GM06990 (cell line): ENCODE measurements around the gene SNAPC4.

Experiments used
- DNase-seq: peaks from one replicate; pipeline ENCODE4 v3.0.0-alpha.2; 2011; ENCODE audit not compliant: insufficient read length; ENCODE audit errors: extremely low read depth
- H3K27me3 ChIP-seq: replicated peaks from 2 replicates; pipeline ENCODE4 v1.6.0; 2011; ENCODE audit warnings: low read length; ENCODE audit not compliant: control insufficient read depth, insufficient read depth
- H3K36me3 ChIP-seq: 2 replicates; pipeline ENCODE4 v1.5.1; 2011; ENCODE audit warnings: low read length; ENCODE audit not compliant: control insufficient read depth, insufficient read depth
- H3K4me3 ChIP-seq: replicated peaks from 2 replicates; pipeline ENCODE4 v1.5.1; 2011; ENCODE audit warnings: low read depth, mild to moderate bottlenecking, control low read depth, low read length
- TF ChIP-seq, protein P1 (sequence below): IDR thresholded peaks from 2 replicates; pipeline ENCODE4 v1.5.1; 2011; ENCODE audit warnings: low read length, control low read depth, mild to moderate bottlenecking, inconsistent platforms; ENCODE audit not compliant: insufficient read depth, poor library complexity, severe bottlenecking

The SNAPC4 gene, protein sequence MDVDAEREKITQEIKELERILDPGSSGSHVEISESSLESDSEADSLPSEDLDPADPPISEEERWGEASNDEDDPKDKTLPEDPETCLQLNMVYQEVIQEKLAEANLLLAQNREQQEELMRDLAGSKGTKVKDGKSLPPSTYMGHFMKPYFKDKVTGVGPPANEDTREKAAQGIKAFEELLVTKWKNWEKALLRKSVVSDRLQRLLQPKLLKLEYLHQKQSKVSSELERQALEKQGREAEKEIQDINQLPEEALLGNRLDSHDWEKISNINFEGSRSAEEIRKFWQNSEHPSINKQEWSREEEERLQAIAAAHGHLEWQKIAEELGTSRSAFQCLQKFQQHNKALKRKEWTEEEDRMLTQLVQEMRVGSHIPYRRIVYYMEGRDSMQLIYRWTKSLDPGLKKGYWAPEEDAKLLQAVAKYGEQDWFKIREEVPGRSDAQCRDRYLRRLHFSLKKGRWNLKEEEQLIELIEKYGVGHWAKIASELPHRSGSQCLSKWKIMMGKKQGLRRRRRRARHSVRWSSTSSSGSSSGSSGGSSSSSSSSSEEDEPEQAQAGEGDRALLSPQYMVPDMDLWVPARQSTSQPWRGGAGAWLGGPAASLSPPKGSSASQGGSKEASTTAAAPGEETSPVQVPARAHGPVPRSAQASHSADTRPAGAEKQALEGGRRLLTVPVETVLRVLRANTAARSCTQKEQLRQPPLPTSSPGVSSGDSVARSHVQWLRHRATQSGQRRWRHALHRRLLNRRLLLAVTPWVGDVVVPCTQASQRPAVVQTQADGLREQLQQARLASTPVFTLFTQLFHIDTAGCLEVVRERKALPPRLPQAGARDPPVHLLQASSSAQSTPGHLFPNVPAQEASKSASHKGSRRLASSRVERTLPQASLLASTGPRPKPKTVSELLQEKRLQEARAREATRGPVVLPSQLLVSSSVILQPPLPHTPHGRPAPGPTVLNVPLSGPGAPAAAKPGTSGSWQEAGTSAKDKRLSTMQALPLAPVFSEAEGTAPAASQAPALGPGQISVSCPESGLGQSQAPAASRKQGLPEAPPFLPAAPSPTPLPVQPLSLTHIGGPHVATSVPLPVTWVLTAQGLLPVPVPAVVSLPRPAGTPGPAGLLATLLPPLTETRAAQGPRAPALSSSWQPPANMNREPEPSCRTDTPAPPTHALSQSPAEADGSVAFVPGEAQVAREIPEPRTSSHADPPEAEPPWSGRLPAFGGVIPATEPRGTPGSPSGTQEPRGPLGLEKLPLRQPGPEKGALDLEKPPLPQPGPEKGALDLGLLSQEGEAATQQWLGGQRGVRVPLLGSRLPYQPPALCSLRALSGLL (N-terminal part only)

DNA sequence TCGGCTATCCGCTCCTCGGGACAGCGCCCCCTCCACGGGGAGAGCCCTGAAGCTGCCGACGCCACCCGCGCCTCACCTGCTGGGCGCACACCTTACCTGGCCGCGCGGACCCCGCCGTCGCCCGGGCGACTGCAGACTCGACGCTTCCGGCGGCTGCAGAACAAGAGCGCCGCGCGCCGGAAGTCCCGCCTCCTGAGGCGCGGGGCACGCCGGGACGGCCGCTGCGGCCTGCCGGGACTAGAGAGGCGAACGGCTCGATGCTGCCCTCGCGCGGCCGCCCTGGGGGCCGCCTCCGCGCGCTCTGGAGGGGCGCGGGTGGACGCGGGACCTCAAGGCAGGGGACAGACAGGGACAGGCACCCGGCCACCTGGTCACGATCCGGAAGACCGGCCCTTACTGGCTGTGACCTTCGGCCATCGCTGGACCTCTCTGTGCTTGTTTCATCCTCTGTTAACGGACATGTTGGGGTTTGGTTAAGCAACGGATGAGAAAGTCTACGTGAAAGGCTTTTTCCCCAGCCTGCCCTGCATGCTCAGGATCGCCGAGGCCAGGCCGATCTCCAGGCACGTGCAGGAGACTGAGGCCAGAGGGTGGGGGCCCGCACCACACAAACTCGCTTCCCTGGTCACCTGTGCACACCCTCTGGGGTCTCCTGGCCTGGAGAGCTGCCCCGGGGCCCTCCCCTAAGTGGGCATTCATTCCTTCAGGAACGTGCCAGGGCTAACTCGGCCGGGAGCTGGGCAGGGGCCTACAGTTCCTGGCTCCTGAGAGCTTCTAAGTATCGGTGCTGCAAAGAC lies at the start of gene SNAPC4:
Gene SNAPC4, minus strand, starts transcription at position 133 of the 797 bp plus-strand sequence. CDS start 1,742 bp downstream, outside the sequence.
- Histone ChIP-seq H3K27me3 (no peaks in the 10 kb centered on the region), H3K36me3 (peaks cover 27% of the 10 kb centered on the region), H3K4me3 (peak within 1 kb of the TSS; percentile 90)
- TF ChIP-seq, protein P1, sequence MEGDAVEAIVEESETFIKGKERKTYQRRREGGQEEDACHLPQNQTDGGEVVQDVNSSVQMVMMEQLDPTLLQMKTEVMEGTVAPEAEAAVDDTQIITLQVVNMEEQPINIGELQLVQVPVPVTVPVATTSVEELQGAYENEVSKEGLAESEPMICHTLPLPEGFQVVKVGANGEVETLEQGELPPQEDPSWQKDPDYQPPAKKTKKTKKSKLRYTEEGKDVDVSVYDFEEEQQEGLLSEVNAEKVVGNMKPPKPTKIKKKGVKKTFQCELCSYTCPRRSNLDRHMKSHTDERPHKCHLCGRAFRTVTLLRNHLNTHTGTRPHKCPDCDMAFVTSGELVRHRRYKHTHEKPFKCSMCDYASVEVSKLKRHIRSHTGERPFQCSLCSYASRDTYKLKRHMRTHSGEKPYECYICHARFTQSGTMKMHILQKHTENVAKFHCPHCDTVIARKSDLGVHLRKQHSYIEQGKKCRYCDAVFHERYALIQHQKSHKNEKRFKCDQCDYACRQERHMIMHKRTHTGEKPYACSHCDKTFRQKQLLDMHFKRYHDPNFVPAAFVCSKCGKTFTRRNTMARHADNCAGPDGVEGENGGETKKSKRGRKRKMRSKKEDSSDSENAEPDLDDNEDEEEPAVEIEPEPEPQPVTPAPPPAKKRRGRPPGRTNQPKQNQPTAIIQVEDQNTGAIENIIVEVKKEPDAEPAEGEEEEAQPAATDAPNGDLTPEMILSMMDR = peak; percentile 58
- DNase-seq = peak; percentile 94

DNA sequence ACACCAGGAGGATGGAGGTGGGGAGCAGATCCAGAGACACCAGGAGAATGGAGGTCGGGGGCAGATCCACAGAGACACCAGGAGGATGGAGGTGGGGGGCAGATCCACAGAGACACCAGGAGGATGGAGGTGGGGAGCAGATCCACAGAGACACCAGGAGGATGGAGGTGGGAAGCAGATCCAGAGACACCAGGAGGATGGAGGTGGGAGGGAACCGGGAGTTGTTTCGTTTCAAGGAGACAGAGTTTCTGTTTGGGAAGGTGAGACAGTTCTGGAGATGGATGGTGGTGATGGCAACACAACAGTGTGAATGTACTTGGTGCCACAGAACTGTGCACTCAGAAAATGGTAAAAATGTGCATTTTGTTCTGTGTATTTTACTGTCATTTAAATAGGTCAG lies 48.7 kb upstream of the SNAPC4 start:
- peaks cover 36% of the 10 kb centered on the region for H3K36me3 ChIP-seq
- TF ChIP-seq, protein P1 = no peak
- no peaks in the 10 kb centered on the region for H3K27me3 ChIP-seq

DNA sequence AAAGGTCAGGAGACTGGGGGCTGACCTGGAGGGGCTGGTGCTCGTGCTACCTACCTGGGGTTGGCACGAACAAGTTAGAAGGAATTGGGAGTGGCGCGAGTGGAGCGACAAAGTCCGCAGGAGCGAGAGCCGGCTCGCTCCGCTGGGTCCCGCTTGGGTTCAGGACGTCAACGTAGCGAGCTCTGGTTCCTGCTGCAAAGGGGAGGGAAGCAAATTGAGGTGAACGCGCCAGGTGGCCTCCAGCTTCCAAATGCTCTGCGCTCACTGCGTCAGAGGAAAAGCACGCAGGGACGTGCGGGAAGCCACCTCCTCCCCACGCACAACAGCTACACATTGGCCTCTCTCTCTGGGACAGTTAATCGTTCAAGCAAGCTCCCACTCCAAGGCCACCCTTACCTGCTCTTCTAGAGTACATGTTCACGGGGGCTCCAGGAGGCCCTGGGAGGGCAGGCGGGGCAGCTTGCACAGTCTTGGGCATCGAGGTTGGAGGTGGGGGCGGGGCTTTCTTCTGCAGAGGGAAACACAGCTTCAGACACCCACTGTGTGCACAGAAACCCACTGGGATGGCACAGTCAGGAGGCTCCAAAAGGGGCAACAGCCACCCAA lies 47.3 kb upstream of the SNAPC4 start:
- TF ChIP-seq, protein P1 = no peak
- Histone ChIP-seq H3K27me3 (no peaks in the 10 kb centered on the region), H3K4me3 (no peak overlapping the region), H3K36me3 (peaks cover 37% of the 10 kb centered on the region)
- DNase-seq = no peak

More for the DNA sequence above, 48.7 kb upstream of the SNAPC4 start:
- DNase-seq = no peak
- H3K4me3 ChIP-seq = no peak overlapping the region

DNA sequence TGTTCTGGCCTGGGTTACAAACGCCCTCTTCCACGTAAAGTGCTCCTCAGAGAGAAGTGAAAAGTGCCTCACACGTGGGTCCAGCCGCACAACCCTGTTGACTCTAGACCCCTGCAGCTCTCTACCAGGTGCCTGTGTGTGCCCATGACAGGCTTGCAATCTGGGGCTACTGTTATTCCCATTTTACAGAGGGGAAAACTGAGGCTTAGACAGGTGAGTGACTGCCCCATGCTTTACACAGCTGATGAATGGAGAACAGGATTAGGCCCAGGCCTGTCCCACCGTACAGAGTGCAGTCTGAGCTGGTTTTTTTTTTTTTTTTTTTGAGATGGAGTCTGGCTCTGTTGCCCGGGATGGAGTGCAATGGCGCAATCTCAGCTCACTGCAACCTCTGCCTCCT lies 45.8 kb upstream of the SNAPC4 start:
- no peak for DNase-seq

More for the DNA sequence above, 45.8 kb upstream of the SNAPC4 start:
- peaks cover 43% of the 10 kb centered on the region for H3K36me3 ChIP-seq
- TF ChIP-seq, protein P1 = no peak
- no peaks in the 10 kb centered on the region for H3K27me3 ChIP-seq
- H3K4me3 ChIP-seq = no peak overlapping the region
